ENCODE results near the gene UPB1. TPM values are rescaled to one million over a fixed set of nuclear protein-coding genes. Genes with fewer than 3 reads are reported as not detected.
A peak's percentile ranks its signal among the peaks of the same experiment; 100 is the strongest.

UPB1 gene
- total and polyA plus RNA-seq, 2 experiments from 2014 or later: 0.39 to 1.6 TPM

DNA sequence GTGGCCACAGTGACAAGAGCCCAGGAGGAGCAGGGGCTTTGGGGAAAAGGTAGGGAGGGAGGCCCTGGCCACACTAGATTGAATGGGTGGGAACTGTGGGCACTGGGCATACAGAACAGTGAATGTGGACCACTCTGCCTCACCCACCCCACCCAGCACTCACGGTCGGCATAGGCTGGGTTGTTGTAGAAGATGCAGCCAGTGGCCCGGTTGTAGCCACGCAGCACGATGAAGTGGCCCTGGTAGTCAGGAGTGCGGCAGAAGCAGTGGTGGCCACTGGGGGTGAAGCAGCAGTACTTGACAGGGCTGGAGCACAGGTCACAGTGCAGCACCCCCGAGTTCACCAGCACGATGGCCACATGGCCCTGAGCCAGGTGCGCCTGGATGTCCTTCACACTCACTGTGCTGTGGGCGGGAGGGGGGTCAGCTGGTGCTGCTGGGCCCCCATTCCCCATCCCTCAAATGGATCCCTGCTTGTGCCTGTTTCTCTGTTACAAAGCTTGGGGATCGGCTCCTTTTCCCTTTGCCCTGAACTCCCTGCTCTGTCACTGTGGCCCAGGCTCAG lies 48.6 kb downstream of the UPB1 start:
- no peak overlapping the region for H3K4me2 ChIP-seq
- no peaks in the 10 kb centered on the region for H3K9me2 ChIP-seq (replicated peaks; ENCODE audit: insufficient read depth)
- peaks cover 8% of the 10 kb centered on the region for H3K4me1 ChIP-seq (ENCODE audit: insufficient read depth)
- H2AFZ ChIP-seq: no peak overlapping the region
- no peaks in the 10 kb centered on the region for H3K27me3 ChIP-seq
- no peak overlapping the region for H3K4me3 ChIP-seq
- TF ChIP-seq EZH2 (IDR thresholded peaks at IDR 0.05; ENCODE audit: borderline replicate concordance) (no peak), EZH2phosphoT487 (IDR thresholded peaks at IDR 0.05; ENCODE audit: low read depth, severe bottlenecking, unreplicated experiment) (no peak)
- TF ChIP-seq, protein P1, sequence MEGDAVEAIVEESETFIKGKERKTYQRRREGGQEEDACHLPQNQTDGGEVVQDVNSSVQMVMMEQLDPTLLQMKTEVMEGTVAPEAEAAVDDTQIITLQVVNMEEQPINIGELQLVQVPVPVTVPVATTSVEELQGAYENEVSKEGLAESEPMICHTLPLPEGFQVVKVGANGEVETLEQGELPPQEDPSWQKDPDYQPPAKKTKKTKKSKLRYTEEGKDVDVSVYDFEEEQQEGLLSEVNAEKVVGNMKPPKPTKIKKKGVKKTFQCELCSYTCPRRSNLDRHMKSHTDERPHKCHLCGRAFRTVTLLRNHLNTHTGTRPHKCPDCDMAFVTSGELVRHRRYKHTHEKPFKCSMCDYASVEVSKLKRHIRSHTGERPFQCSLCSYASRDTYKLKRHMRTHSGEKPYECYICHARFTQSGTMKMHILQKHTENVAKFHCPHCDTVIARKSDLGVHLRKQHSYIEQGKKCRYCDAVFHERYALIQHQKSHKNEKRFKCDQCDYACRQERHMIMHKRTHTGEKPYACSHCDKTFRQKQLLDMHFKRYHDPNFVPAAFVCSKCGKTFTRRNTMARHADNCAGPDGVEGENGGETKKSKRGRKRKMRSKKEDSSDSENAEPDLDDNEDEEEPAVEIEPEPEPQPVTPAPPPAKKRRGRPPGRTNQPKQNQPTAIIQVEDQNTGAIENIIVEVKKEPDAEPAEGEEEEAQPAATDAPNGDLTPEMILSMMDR (IDR thresholded peaks at IDR 0.05; ENCODE audit: poor library complexity): no peak
- no peaks in the 10 kb centered on the region for H4K20me1 ChIP-seq (ENCODE audit: insufficient read depth, poor library complexity, severe bottlenecking)
- H3K36me3 ChIP-seq (replicated peaks; ENCODE audit: insufficient read depth, low read depth): no peaks in the 10 kb centered on the region
- DNase-seq (ENCODE audit: low spot score): no peak
- H3K9me3 ChIP-seq (ENCODE audit: low read depth): no peaks in the 10 kb centered on the region
- WGBS (ENCODE audit: low lambda C conversion rate, missing lambda C conversion rate): 96% methylated on average over 11 of the region's 11 CpGs
- H3K79me2 ChIP-seq: peaks cover 18% of the 10 kb centered on the region
- H3K27ac ChIP-seq: no peak overlapping the region

DNA sequence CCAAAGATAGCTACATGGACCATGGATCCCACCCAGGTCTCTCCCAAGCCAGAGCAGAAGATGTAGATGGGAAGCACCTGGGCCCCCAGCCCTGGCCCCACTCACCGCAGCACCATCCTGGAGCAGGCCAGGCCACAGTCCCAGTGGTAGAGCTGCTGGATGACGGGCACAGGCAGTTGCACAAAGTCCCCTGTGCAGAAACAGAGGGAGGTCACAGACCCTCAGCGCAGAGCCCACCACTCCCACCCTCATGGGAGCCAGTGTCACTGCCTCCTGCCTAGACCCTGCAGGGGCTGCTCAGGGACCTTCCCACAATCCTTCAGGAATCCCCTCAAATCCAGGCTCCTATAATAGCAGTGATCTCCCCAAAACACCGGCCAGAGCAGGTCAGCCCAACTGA lies 53.7 kb downstream of the UPB1 start:
- Histone ChIP-seq H3K27ac (peak overlapping the region; percentile 94), H3K79me2 (peaks cover 60% of the 10 kb centered on the region), H4K20me1 (ENCODE audit: insufficient read depth, poor library complexity, severe bottlenecking) (peaks cover 14% of the 10 kb centered on the region), H3K36me3 (replicated peaks; ENCODE audit: insufficient read depth, low read depth) (no peaks in the 10 kb centered on the region), H2AFZ (no peak overlapping the region), H3K9me3 (ENCODE audit: low read depth) (no peaks in the 10 kb centered on the region), H3K4me3 (no peak overlapping the region), H3K27me3 (no peaks in the 10 kb centered on the region), H3K9me2 (replicated peaks; ENCODE audit: insufficient read depth) (no peaks in the 10 kb centered on the region), H3K4me2 (no peak overlapping the region), H3K4me1 (ENCODE audit: insufficient read depth) (peaks cover 45% of the 10 kb centered on the region)
- no peak for DNase-seq (ENCODE audit: low spot score)
- no peak for TF ChIP-seq EZH2phosphoT487 (IDR thresholded peaks at IDR 0.05; ENCODE audit: low read depth, severe bottlenecking, unreplicated experiment)
- TF ChIP-seq, protein P1 (IDR thresholded peaks at IDR 0.05; ENCODE audit: poor library complexity): no peak
- TF ChIP-seq EZH2 (IDR thresholded peaks at IDR 0.05; ENCODE audit: borderline replicate concordance): no peak
- WGBS (ENCODE audit: low lambda C conversion rate, missing lambda C conversion rate): 100% methylated on average over 4 of the region's 4 CpGs

DNA sequence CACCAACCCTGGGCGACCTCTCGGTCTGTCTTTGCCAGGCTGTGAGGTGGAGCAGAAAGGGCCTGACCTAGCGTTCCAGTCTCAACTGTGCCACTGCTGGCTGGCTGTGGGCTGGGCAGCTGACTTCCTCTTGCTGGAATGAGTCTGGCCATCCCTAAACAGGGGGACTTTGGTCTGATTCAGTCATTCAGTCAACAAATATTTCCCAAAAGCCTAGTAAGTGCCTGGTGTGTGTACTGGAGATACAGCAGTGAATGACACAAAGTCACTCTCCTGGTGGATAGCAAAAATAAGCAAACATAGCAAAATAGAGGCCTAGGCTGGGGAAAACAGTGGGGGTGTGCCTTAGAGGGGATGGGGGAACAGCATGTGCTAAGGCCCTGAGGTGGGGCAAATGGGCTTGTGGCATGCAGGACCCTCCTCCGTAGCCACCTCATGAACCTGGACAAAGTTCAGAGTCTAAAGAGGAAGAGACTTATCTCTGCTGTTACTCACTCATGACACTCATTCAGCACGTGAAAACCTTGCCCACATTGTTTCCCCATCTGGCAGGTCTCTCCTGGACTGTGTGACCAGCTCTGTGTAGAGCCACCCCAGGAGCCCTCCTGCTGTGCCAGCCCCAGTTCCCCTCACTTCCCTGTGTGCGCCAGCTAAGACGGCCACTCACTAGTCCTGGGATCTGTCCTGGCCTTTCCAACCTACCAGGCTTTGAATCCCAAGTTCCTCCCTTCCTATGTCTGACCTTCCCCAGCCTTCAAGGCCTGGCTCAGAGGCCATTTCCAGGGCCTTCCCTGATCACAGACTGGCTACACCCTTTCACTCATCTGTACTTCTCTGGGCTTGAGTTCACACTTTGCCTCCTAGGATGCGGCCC lies 55.1 kb downstream of the UPB1 start:
- H3K27me3 ChIP-seq: no peaks in the 10 kb centered on the region
- H3K36me3 ChIP-seq (replicated peaks; ENCODE audit: insufficient read depth, low read depth): no peaks in the 10 kb centered on the region
- no peak overlapping the region for H3K4me3 ChIP-seq
- peak overlapping the region; percentile 94 for H3K27ac ChIP-seq
- H3K4me1 ChIP-seq (ENCODE audit: insufficient read depth): peaks cover 40% of the 10 kb centered on the region
- peaks cover 68% of the 10 kb centered on the region for H3K79me2 ChIP-seq
- H3K9me3 ChIP-seq (ENCODE audit: low read depth): no peaks in the 10 kb centered on the region
- TF ChIP-seq, protein P1 (IDR thresholded peaks at IDR 0.05; ENCODE audit: poor library complexity): no peak
- TF ChIP-seq EZH2phosphoT487 (IDR thresholded peaks at IDR 0.05; ENCODE audit: low read depth, severe bottlenecking, unreplicated experiment) (no peak), EZH2 (IDR thresholded peaks at IDR 0.05; ENCODE audit: borderline replicate concordance) (no peak)
- 76% methylated on average over 8 of the region's 8 CpGs for WGBS (ENCODE audit: low lambda C conversion rate, missing lambda C conversion rate)
- peaks cover 14% of the 10 kb centered on the region for H4K20me1 ChIP-seq (ENCODE audit: insufficient read depth, poor library complexity, severe bottlenecking)
- no peak overlapping the region for H2AFZ ChIP-seq
- no peaks in the 10 kb centered on the region for H3K9me2 ChIP-seq (replicated peaks; ENCODE audit: insufficient read depth)
- DNase-seq (ENCODE audit: low spot score): peak; percentile 82
- H3K4me2 ChIP-seq: peak overlapping the region; percentile 28

All from hepatocyte (in vitro differentiated cells).